VCaP (cell line): ENCODE results near the gene PTGIR.

Source experiments
- H3K27ac ChIP-seq: fragments of 450-650 bp; 2 replicates; pipeline ENCODE4 v1.5.1; 2017
- CTCF ChIP-seq: fragments of 450-650 bp; conservative IDR thresholded peaks from 2 replicates; pipeline ENCODE4 v1.5.1; 2017; ENCODE audit warnings: mild to moderate bottlenecking, moderate library complexity

The PTGIR gene

DNA sequence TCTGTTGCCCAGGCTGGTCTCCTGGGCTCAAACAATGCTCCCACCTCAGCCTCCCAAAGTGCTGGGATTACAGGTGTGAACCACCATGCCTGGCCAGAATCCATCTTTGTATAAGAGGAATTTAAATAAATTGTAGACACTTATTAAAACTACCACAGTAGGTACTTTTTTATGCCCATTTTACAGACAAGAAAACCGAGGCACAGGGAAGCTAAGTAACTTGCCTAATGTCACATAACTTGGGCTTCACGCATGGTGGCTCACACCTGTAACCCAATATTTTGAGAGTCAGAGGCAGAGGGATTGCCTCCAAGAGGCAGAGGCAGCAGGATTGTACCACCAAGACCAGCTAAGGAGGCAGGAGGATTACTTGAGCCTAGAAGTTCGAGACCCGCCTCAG lies 46.4 kb downstream of the PTGIR start:
- no peak for TF ChIP-seq CTCF
- no peak overlapping the region for H3K27ac ChIP-seq

DNA sequence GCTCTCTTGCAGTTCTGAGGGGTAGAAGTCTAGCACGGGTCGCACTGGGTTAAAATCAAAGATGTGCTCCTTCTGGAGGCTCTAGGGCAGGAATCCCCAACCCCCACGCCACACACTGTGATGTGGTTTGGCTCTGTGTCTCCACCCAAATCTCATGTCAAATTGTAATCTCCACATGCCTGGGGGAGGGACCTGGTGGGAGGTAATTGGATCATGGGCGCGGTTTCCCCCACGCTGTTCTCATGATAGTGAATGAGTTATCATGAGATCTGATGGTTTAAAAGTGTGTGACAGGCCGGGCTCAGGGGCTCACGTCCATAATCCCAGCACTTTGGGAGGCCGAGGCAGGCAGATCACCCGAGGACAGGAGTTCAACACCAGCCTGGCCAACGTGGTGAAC lies 50.4 kb downstream of the PTGIR start:
- TF ChIP-seq CTCF, result no peak
- H3K27ac ChIP-seq, result no peak overlapping the region

DNA sequence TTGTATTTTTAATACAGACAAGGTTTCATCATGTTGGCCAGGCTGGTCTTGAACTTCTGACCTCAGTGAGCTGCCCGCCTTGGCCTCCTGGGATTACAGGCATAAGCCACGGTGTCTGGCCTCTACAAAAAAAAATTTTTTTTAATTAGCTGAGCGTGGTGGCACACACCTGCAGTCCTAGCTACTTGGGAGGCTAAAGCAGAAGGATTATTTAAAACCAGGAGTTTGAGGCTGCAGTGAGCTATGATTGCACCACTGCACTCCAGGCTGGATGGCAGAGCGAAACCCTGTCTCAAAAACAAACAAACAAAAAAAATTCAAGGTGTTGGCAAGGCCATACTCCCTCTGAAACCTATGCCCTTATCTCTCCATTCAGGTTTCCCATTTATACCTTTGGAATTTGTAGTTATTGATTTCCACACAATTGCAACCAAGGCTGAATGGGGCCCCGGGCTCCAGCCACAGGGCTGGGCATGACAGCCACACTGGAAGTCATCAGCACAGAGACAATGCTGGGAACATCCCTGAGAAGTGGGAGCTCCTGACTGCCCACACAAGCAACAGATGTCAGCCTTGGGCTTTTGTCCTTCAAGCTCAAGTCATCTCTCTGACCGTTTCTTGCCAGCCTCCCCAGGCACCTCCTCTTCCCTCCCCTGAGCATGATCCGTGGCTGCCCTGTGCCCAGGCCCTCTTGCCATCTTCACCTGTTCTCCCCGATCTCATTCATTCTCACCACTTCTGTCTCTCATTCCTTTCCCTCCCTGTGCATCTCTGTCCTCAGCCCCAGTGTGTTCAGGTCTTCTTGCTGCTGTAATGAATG lies 51.0 kb downstream of the PTGIR start:
- TF ChIP-seq CTCF, result no peak
- no peak overlapping the region for H3K27ac ChIP-seq

DNA sequence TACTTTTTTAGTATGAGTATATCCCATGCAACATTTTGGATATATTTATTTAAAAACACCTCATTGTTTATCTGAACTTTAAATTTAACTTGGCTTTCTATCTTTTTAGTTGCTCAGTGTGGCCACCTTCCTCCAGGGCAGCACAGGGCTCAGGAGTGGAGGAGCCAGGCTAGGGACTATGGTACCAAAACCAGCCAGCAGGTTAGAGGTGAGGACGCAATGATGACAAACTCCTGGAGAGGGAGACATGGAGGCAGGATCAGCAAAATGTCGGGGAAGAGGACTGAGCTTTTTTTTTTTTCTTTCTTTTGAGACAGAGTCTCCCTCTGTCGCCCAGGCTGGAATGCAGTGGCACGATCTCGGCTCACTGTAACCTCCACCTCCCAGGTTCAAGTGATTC lies 53.4 kb downstream of the PTGIR start:
- peak; percentile 49 for TF ChIP-seq CTCF
- no peak overlapping the region for H3K27ac ChIP-seq
